Activated naive CD8-positive, alpha-beta T cell treated with anti-CD3 and anti-CD28 coated beads, Interleukin-2, amount 50 U/mL, for 24 hours (primary cell): ENCODE results near the gene NEK8.
"Not testable (repeated sequence)": the region's sequence is repeated elsewhere in the genome, so short reads cannot be mapped to it uniquely, and the experiment has no call there.

Experiments
- ATAC-seq: fragments of 150-1000 bp; cut with Tn5 transposase; one replicate; pipeline ENCODE4 v1.10.0; 2021
- DNase-seq: peaks from one replicate; pipeline ENCODE4 v3.0.0; 2021
- H3K27ac Mint-ChIP-seq: one replicate; pipeline ENCODE4 v1.8.0; 2021; ENCODE audit warnings: mild to moderate bottlenecking, mixed read lengths
- H3K27me3 Mint-ChIP-seq: one replicate; pipeline ENCODE4 v1.8.0; 2021; ENCODE audit warnings: mixed read lengths
- H3K36me3 Mint-ChIP-seq: one replicate; pipeline ENCODE4 v1.8.0; 2021; ENCODE audit warnings: low read depth, mixed read lengths
- H3K4me1 Mint-ChIP-seq: one replicate; pipeline ENCODE4 v1.8.0; 2021; ENCODE audit warnings: mixed read lengths
- H3K4me3 Mint-ChIP-seq: one replicate; pipeline ENCODE4 v1.8.0; 2021; ENCODE audit warnings: mild to moderate bottlenecking, moderate library complexity, mixed read lengths
- H3K9me3 Mint-ChIP-seq: one replicate; pipeline ENCODE4 v1.8.0; 2021; ENCODE audit warnings: mixed read lengths

The NEK8 gene

GRCh38 chr17:28751600-28752366 is 23.2 kb downstream of the NEK8 start:
- DNase-seq (no peak), ATAC-seq (no peak)
- Mint-ChIP-seq H3K36me3 (peaks cover 41% of the 10 kb centered on the region), H3K4me1 (peaks cover 30% of the 10 kb centered on the region), H3K4me3 (no peak overlapping the region), H3K9me3 (no peaks in the 10 kb centered on the region), H3K27me3 (no peaks in the 10 kb centered on the region), H3K27ac (no peak overlapping the region)

- no peaks in the 10 kb centered on the region for H3K9me3 Mint-ChIP-seq
- ATAC-seq: no peak
- H3K4me1 Mint-ChIP-seq: peaks cover 3% of the 10 kb centered on the region
- no peak overlapping the region for H3K27ac Mint-ChIP-seq
- DNase-seq: no peak
- peaks cover 21% of the 10 kb centered on the region for H3K36me3 Mint-ChIP-seq
- H3K4me3 Mint-ChIP-seq: no peak overlapping the region
- H3K27me3 Mint-ChIP-seq: no peaks in the 10 kb centered on the region
Measured at GRCh38 chr17:28755486-28755885, 26.9 kb downstream of the NEK8 start.

GRCh38 chr17:28756049-28756804 is 27.6 kb downstream of the NEK8 start:
- H3K27me3 Mint-ChIP-seq: no peaks in the 10 kb centered on the region
- peaks cover 18% of the 10 kb centered on the region for H3K36me3 Mint-ChIP-seq
- ATAC-seq: no peak
- H3K27ac Mint-ChIP-seq: peak overlapping the region; percentile 12
- no peak overlapping the region for H3K4me3 Mint-ChIP-seq
- no peaks in the 10 kb centered on the region for H3K4me1 Mint-ChIP-seq
- no peaks in the 10 kb centered on the region for H3K9me3 Mint-ChIP-seq
- DNase-seq: no peak

- Mint-ChIP-seq H3K4me1 (peaks cover 7% of the 10 kb centered on the region), H3K27ac (no peak overlapping the region), H3K36me3 (peaks cover 19% of the 10 kb centered on the region), H3K4me3 (no peak overlapping the region), H3K9me3 (no peaks in the 10 kb centered on the region), H3K27me3 (no peaks in the 10 kb centered on the region)
- no peak for DNase-seq
- no peak for ATAC-seq
Measured at GRCh38 chr17:28758411-28759121, 30.0 kb downstream of the NEK8 start.

GRCh38 chr17:28759256-28759865 is 30.8 kb downstream of the NEK8 start:
- Mint-ChIP-seq H3K4me1 (peaks cover 11% of the 10 kb centered on the region), H3K4me3 (no peak overlapping the region), H3K36me3 (peaks cover 21% of the 10 kb centered on the region), H3K27me3 (no peaks in the 10 kb centered on the region), H3K27ac (no peak overlapping the region), H3K9me3 (no peaks in the 10 kb centered on the region)
- ATAC-seq (no peak), DNase-seq (no peak)

- ATAC-seq (no peak), DNase-seq (no peak)
- Mint-ChIP-seq H3K27me3 (no peaks in the 10 kb centered on the region), H3K4me3 (no peak overlapping the region), H3K4me1 (peaks cover 14% of the 10 kb centered on the region), H3K9me3 (no peaks in the 10 kb centered on the region), H3K36me3 (peaks cover 18% of the 10 kb centered on the region), H3K27ac (no peak overlapping the region)
Measured at GRCh38 chr17:28760601-28761562, 32.3 kb downstream of the NEK8 start.

- peak; percentile 55 for ATAC-seq
Measured at GRCh38 chr17:28763137-28763799, 34.7 kb downstream of the NEK8 start.

GRCh38 chr17:28763804-28764266 is 35.2 kb downstream of the NEK8 start:
- no peak overlapping the region for H3K4me3 Mint-ChIP-seq
- peaks cover 16% of the 10 kb centered on the region for H3K4me1 Mint-ChIP-seq
- ATAC-seq: no peak
- no peaks in the 10 kb centered on the region for H3K9me3 Mint-ChIP-seq
- peaks cover 12% of the 10 kb centered on the region for H3K36me3 Mint-ChIP-seq
- DNase-seq: peak; percentile 79
- no peaks in the 10 kb centered on the region for H3K27me3 Mint-ChIP-seq
- peak overlapping the region; percentile 20 for H3K27ac Mint-ChIP-seq

More at GRCh38 chr17:28763137-28763799, 34.7 kb downstream of the NEK8 start:
- Mint-ChIP-seq H3K36me3 (peaks cover 13% of the 10 kb centered on the region), H3K4me3 (no peak overlapping the region), H3K27ac (peak overlapping the region; percentile 20), H3K27me3 (no peaks in the 10 kb centered on the region), H3K9me3 (no peaks in the 10 kb centered on the region), H3K4me1 (peaks cover 16% of the 10 kb centered on the region)
- DNase-seq: no peak

- ATAC-seq (no peak), DNase-seq (no peak)
- Mint-ChIP-seq H3K36me3 (peaks cover 10% of the 10 kb centered on the region), H3K27me3 (no peaks in the 10 kb centered on the region), H3K4me3 (no peak overlapping the region), H3K4me1 (peaks cover 16% of the 10 kb centered on the region), H3K27ac (no peak overlapping the region), H3K9me3 (no peaks in the 10 kb centered on the region)
Measured at GRCh38 chr17:28765038-28765437, 36.5 kb downstream of the NEK8 start.

GRCh38 chr17:28773736-28774135 is 45.1 kb downstream of the NEK8 start:
- H3K27me3 Mint-ChIP-seq: no peaks in the 10 kb centered on the region
- no peak for DNase-seq
- peaks cover 3% of the 10 kb centered on the region for H3K36me3 Mint-ChIP-seq
- no peaks in the 10 kb centered on the region for H3K9me3 Mint-ChIP-seq
- ATAC-seq: no peak
- no peak overlapping the region for H3K4me3 Mint-ChIP-seq
- peaks cover 22% of the 10 kb centered on the region for H3K4me1 Mint-ChIP-seq
- H3K27ac Mint-ChIP-seq: no peak overlapping the region

- H3K27ac Mint-ChIP-seq: no peak overlapping the region
Measured at GRCh38 chr17:28774206-28774605, 45.6 kb downstream of the NEK8 start.

GRCh38 chr17:28777178-28777577 is 48.6 kb downstream of the NEK8 start:
- H3K27ac Mint-ChIP-seq: no peak overlapping the region
- DNase-seq (no peak), ATAC-seq (no peak)
- no peaks in the 10 kb centered on the region for H3K27me3 Mint-ChIP-seq
- peaks cover 27% of the 10 kb centered on the region for H3K4me1 Mint-ChIP-seq
- H3K9me3 Mint-ChIP-seq: no peaks in the 10 kb centered on the region
- H3K4me3 Mint-ChIP-seq: no peak overlapping the region
- peaks cover 15% of the 10 kb centered on the region for H3K36me3 Mint-ChIP-seq

More at GRCh38 chr17:28774206-28774605, 45.6 kb downstream of the NEK8 start:
- DNase-seq (no peak), ATAC-seq (no peak)
- Mint-ChIP-seq H3K36me3 (peaks cover 8% of the 10 kb centered on the region), H3K27me3 (no peaks in the 10 kb centered on the region), H3K9me3 (no peaks in the 10 kb centered on the region), H3K4me3 (no peak overlapping the region), H3K4me1 (peaks cover 27% of the 10 kb centered on the region)

GRCh38 chr17:28779601-28780000 is 51.0 kb downstream of the NEK8 start:
- not testable (repeated sequence) for ATAC-seq

More at GRCh38 chr17:28779601-28780000, 51.0 kb downstream of the NEK8 start:
- not testable (repeated sequence) for H3K27ac Mint-ChIP-seq, H3K9me3 Mint-ChIP-seq, DNase-seq, H3K27me3 Mint-ChIP-seq, H3K4me3 Mint-ChIP-seq
- Mint-ChIP-seq H3K4me1 (peaks cover 28% of the 10 kb centered on the region), H3K36me3 (peaks cover 15% of the 10 kb centered on the region)
